ENCODE results near the gene ABCA3. TPM values are rescaled to one million over a fixed set of nuclear protein-coding genes. Genes with fewer than 3 reads are reported as not detected.

ABCA3 gene
- polyA plus RNA-seq, 1 donor from 2014 or later: 30.7 TPM

DNA sequence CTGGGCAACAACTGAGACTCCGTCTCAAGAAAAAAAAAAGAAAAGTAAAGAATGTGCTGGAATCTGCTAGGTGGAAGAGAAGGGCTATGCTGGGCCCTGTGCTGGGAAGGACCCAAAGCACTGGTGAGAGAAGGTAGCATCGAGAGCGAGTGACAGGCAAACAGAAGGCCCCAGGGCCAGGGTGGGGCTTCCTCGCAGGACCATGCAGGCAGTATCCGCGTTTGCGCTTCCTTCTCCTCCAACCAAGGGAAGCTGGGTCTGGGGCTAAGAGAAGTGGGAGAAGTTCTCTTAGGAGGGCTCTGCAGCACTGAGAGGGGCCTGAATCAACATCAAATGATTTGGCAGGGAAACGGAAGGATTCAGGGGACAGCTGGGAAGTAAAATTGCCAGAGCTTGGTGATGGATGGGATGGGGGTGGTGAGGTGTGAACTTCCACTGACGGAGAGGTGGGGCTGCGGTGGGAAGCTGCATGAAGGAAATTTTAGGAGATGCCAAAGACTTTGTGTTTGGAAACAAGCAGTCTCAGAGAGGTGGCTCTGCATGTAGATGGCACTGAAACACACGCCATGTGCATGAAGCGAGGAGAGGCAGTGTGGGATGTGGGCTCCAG lies 83.9 kb downstream of the ABCA3 start:
- Histone ChIP-seq H3K27ac (ENCODE audit: low read length) (no peak overlapping the region), H4K20me1 (ENCODE audit: insufficient read depth) (no peaks in the 10 kb centered on the region)

DNA sequence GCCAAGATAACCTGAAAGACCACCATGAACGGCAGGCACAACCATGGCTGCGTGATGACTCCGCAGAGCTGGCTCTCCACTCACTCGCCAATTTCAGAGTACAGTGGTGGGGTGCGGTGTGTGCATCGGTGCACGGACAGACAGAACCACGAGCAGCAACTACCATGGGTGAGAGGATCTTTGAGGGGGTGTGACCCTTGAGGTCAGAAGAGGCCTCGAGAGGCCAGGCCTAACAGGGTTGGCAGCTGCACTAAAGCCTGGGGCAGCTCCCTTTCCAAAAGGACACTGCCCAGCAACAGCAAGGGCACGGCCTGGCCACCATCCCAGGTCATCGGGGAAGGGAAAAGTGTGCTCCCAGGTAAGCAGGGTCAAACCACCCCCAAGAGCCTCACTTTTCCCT lies 87.2 kb downstream of the ABCA3 start:
- Histone ChIP-seq H3K79me2 (replicated peaks; ENCODE audit: insufficient read depth, low read length) (peaks cover 4% of the 10 kb centered on the region), H3K9me2 (ENCODE audit: insufficient read depth, low read length) (no peaks in the 10 kb centered on the region), H3K27ac (ENCODE audit: low read length) (no peak overlapping the region), H3K9ac (ENCODE audit: low read length) (no peak overlapping the region), H3K36me3 (ENCODE audit: insufficient read depth, low read length) (no peaks in the 10 kb centered on the region), H3F3A (ENCODE audit: insufficient read depth, low read length, poor library complexity, severe bottlenecking) (no peaks in the 10 kb centered on the region), H3K27me3 (ENCODE audit: insufficient read depth, low read depth, low read length) (no peaks in the 10 kb centered on the region), H3K9me3 (ENCODE audit: low read length) (no peaks in the 10 kb centered on the region), H3K4me3 (ENCODE audit: low read length) (no peak overlapping the region), H2AFZ (ENCODE audit: low read depth, low read length) (no peak overlapping the region), H4K20me1 (ENCODE audit: insufficient read depth) (no peaks in the 10 kb centered on the region), H3K4me2 (ENCODE audit: low read length) (no peak overlapping the region)
- TF ChIP-seq POLR2AphosphoS5 (IDR thresholded peaks at IDR 0.05) (no peak), SMC3 (conservative IDR thresholded peaks at IDR 0.05; ENCODE audit: poor library complexity) (no peak), EZH2 (IDR thresholded peaks at IDR 0.05; ENCODE audit: borderline replicate concordance, insufficient read depth, low read length, poor library complexity, severe bottlenecking) (no peak), RAD21 (conservative IDR thresholded peaks at IDR 0.05) (no peak), TAF1 (IDR thresholded peaks at IDR 0.05; ENCODE audit: low read depth) (no peak), EP300 (conservative IDR thresholded peaks at IDR 0.05; ENCODE audit: poor library complexity, severe bottlenecking) (no peak), MXI1 (conservative IDR thresholded peaks at IDR 0.05; ENCODE audit: poor library complexity, severe bottlenecking) (no peak)
- TF ChIP-seq, protein P1, sequence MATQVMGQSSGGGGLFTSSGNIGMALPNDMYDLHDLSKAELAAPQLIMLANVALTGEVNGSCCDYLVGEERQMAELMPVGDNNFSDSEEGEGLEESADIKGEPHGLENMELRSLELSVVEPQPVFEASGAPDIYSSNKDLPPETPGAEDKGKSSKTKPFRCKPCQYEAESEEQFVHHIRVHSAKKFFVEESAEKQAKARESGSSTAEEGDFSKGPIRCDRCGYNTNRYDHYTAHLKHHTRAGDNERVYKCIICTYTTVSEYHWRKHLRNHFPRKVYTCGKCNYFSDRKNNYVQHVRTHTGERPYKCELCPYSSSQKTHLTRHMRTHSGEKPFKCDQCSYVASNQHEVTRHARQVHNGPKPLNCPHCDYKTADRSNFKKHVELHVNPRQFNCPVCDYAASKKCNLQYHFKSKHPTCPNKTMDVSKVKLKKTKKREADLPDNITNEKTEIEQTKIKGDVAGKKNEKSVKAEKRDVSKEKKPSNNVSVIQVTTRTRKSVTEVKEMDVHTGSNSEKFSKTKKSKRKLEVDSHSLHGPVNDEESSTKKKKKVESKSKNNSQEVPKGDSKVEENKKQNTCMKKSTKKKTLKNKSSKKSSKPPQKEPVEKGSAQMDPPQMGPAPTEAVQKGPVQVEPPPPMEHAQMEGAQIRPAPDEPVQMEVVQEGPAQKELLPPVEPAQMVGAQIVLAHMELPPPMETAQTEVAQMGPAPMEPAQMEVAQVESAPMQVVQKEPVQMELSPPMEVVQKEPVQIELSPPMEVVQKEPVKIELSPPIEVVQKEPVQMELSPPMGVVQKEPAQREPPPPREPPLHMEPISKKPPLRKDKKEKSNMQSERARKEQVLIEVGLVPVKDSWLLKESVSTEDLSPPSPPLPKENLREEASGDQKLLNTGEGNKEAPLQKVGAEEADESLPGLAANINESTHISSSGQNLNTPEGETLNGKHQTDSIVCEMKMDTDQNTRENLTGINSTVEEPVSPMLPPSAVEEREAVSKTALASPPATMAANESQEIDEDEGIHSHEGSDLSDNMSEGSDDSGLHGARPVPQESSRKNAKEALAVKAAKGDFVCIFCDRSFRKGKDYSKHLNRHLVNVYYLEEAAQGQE (IDR thresholded peaks at IDR 0.05; ENCODE audit: borderline replicate concordance): no peak
- TF ChIP-seq, protein P2, sequence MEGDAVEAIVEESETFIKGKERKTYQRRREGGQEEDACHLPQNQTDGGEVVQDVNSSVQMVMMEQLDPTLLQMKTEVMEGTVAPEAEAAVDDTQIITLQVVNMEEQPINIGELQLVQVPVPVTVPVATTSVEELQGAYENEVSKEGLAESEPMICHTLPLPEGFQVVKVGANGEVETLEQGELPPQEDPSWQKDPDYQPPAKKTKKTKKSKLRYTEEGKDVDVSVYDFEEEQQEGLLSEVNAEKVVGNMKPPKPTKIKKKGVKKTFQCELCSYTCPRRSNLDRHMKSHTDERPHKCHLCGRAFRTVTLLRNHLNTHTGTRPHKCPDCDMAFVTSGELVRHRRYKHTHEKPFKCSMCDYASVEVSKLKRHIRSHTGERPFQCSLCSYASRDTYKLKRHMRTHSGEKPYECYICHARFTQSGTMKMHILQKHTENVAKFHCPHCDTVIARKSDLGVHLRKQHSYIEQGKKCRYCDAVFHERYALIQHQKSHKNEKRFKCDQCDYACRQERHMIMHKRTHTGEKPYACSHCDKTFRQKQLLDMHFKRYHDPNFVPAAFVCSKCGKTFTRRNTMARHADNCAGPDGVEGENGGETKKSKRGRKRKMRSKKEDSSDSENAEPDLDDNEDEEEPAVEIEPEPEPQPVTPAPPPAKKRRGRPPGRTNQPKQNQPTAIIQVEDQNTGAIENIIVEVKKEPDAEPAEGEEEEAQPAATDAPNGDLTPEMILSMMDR (IDR thresholded peaks at IDR 0.05; ENCODE audit: poor library complexity, severe bottlenecking): no peak

More for the DNA sequence above, 83.9 kb downstream of the ABCA3 start:
- TF ChIP-seq, protein P2 (IDR thresholded peaks at IDR 0.05; ENCODE audit: poor library complexity, severe bottlenecking): no peak
- TF ChIP-seq EZH2 (IDR thresholded peaks at IDR 0.05; ENCODE audit: borderline replicate concordance, insufficient read depth, low read length, poor library complexity, severe bottlenecking) (no peak), SMC3 (conservative IDR thresholded peaks at IDR 0.05; ENCODE audit: poor library complexity) (no peak), TAF1 (IDR thresholded peaks at IDR 0.05; ENCODE audit: low read depth) (no peak), EP300 (conservative IDR thresholded peaks at IDR 0.05; ENCODE audit: poor library complexity, severe bottlenecking) (no peak), MXI1 (conservative IDR thresholded peaks at IDR 0.05; ENCODE audit: poor library complexity, severe bottlenecking) (no peak), RAD21 (conservative IDR thresholded peaks at IDR 0.05) (no peak), POLR2AphosphoS5 (IDR thresholded peaks at IDR 0.05) (no peak)
- TF ChIP-seq, protein P1 (IDR thresholded peaks at IDR 0.05; ENCODE audit: borderline replicate concordance): no peak
- no peaks in the 10 kb centered on the region for H3K27me3 ChIP-seq (ENCODE audit: insufficient read depth, low read depth, low read length)
- H3K9me2 ChIP-seq (ENCODE audit: insufficient read depth, low read length): no peaks in the 10 kb centered on the region
- H3K36me3 ChIP-seq (ENCODE audit: insufficient read depth, low read length): peaks cover 9% of the 10 kb centered on the region
- no peaks in the 10 kb centered on the region for H3K9me3 ChIP-seq (ENCODE audit: low read length)
- no peak overlapping the region for H3K9ac ChIP-seq (ENCODE audit: low read length)
- no peak overlapping the region for H3K4me2 ChIP-seq (ENCODE audit: low read length)
- H3K79me2 ChIP-seq (replicated peaks; ENCODE audit: insufficient read depth, low read length): no peaks in the 10 kb centered on the region
- no peaks in the 10 kb centered on the region for H3F3A ChIP-seq (ENCODE audit: insufficient read depth, low read length, poor library complexity, severe bottlenecking)
- no peak overlapping the region for H3K4me3 ChIP-seq (ENCODE audit: low read length)
- H2AFZ ChIP-seq (ENCODE audit: low read depth, low read length): no peak overlapping the region
